ENCODE data around the gene HSPG2.

GRCh38 chr1:21814981-21815582 is 122.0 kb downstream of the HSPG2 start:
- TF ChIP-seq CTCF (IDR thresholded peaks at IDR 0.05; ENCODE audit: poor library complexity) (no peak), EZH2 (IDR thresholded peaks at IDR 0.05; ENCODE audit: borderline replicate concordance) (no peak)
